ENCODE data around the gene STX19.

DNA sequence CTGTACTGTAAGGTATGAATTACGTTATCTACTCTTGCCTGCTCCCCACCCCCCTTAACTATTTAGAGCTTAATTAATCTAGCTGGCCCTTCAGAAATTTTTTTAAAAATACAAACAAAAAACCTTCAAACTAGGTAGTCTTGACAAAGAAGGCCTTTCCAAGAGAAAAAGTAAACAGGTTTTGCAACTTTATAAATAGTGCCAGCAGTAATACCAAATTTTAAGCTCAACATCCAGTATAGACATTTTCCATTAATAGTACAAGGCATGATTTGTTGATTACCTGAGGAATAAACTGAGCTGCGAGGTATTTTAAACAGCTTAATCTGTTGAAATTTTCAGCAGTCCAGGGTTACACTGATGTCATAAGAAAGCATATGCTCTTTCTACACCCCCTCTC is 20.1 kb downstream of the STX19 start:
- TF ChIP-seq CTCF (IDR thresholded peaks at IDR 0.05) = no peak
- TF ChIP-seq POLR2AphosphoS5 (IDR thresholded peaks at IDR 0.05) = no peak

All from breast epithelium (tissue), 3 donors.